ENCODE results near the gene CARD10. TPM values are rescaled to one million over a fixed set of nuclear protein-coding genes. Genes with fewer than 3 reads are reported as not detected.

CARD10 gene
- total RNA-seq, 1 experiment from 2014 or later, result 16.5 TPM

DNA sequence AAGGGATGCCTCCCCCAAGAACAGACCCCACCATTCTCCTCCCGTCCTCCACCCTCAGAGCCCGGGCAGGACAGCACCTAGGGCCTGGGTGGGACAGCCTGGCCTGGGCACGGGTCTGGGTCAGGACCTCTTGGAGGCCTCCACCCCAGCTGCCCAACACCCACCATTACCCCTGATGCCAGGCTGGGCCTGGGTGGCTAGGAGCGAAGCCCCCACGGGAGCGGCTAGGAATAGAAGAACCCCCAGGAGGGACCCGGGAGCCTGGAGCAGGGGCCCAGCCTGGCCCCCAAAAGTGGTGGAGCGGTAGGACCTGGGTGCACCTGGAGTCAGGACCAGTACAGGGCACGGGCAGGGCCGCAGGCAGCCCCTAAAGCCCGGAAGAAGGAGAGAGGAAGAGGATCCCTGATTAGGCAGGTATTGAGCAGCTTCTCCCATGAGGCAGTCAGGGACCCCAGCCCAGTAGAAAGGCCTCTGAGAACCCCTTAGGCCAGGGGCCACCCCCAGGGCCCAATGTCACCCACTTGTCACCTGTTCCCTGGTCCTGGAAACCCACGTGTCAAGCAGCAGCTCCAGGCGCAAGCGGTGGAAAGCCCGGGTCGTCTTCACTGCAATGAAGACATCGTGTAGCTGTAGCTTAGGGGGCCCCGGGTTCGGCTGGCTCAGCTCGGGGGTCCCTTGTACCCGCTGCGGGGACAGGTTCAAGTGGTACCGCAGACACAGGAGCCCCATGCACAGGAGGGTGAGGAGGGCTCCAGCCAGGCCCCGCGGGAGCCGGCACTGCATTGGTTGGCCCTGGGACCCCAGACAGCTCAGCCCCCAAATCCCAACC is 33.6 kb downstream of the CARD10 start:
- H3K4me3 ChIP-seq (ENCODE audit: insufficient read depth, low read depth, low read length), result no peak overlapping the region
- DNase-seq, result peak; percentile 79
- peaks cover 3% of the 10 kb centered on the region for H3K27me3 ChIP-seq (ENCODE audit: control insufficient read depth, insufficient read depth, low read length)
- H3K36me3 ChIP-seq (replicated peaks; ENCODE audit: control insufficient read depth, insufficient read depth, low read length), result no peaks in the 10 kb centered on the region

- H3K27me3 ChIP-seq (ENCODE audit: control insufficient read depth, insufficient read depth, low read length), result peaks cover 3% of the 10 kb centered on the region
- DNase-seq, result no peak
- H3K4me3 ChIP-seq (ENCODE audit: insufficient read depth, low read depth, low read length), result no peak overlapping the region
- H3K36me3 ChIP-seq (replicated peaks; ENCODE audit: control insufficient read depth, insufficient read depth, low read length), result no peaks in the 10 kb centered on the region
Measured at GRCh38 chr22:37484480-37485394, 34.5 kb downstream of the CARD10 start.

- H3K36me3 ChIP-seq (replicated peaks; ENCODE audit: control insufficient read depth, insufficient read depth, low read length), result no peaks in the 10 kb centered on the region
- H3K27me3 ChIP-seq (ENCODE audit: control insufficient read depth, insufficient read depth, low read length), result peaks cover 3% of the 10 kb centered on the region
- DNase-seq, result no peak
- H3K4me3 ChIP-seq (ENCODE audit: insufficient read depth, low read depth, low read length), result no peak overlapping the region
Measured at GRCh38 chr22:37483050-37483449, 36.2 kb downstream of the CARD10 start.

GRCh38 chr22:37482244-37482643 is 37.0 kb downstream of the CARD10 start:
- no peak for DNase-seq
- H3K27me3 ChIP-seq (ENCODE audit: control insufficient read depth, insufficient read depth, low read length), result peaks cover 3% of the 10 kb centered on the region
- H3K36me3 ChIP-seq (replicated peaks; ENCODE audit: control insufficient read depth, insufficient read depth, low read length), result no peaks in the 10 kb centered on the region
- H3K4me3 ChIP-seq (ENCODE audit: insufficient read depth, low read depth, low read length), result no peak overlapping the region

DNA sequence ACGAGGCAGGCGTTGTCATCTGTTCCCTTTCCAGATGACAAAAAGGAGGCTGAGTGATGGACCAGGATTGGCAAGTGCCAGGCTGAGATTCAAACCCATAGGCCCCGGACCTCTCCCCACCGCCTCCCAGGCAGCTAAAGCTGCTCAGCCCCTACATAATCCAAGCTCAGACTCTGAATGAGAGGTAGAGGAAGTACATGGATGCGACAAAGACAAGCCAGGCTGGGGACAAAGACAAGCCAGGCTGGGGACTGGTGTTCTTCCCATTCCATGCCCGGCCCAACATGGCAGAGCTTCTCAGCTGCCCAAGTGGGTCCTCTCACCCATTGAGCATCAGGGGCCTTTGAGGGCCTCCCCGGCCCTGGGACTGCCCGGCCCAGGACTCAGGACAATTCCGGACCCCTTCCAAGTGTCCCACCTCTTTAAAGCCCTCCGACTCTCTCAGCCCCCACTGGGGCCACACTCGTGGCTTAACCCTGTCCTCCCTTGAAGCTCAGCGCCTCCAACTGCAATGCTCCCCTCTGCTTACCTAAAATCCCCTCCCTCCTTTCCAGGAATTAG is 37.8 kb downstream of the CARD10 start:
- Histone ChIP-seq H3K36me3 (replicated peaks; ENCODE audit: control insufficient read depth, insufficient read depth, low read length) (no peaks in the 10 kb centered on the region), H3K27me3 (ENCODE audit: control insufficient read depth, insufficient read depth, low read length) (peaks cover 3% of the 10 kb centered on the region), H3K4me3 (ENCODE audit: insufficient read depth, low read depth, low read length) (no peak overlapping the region)
- no peak for DNase-seq

DNA sequence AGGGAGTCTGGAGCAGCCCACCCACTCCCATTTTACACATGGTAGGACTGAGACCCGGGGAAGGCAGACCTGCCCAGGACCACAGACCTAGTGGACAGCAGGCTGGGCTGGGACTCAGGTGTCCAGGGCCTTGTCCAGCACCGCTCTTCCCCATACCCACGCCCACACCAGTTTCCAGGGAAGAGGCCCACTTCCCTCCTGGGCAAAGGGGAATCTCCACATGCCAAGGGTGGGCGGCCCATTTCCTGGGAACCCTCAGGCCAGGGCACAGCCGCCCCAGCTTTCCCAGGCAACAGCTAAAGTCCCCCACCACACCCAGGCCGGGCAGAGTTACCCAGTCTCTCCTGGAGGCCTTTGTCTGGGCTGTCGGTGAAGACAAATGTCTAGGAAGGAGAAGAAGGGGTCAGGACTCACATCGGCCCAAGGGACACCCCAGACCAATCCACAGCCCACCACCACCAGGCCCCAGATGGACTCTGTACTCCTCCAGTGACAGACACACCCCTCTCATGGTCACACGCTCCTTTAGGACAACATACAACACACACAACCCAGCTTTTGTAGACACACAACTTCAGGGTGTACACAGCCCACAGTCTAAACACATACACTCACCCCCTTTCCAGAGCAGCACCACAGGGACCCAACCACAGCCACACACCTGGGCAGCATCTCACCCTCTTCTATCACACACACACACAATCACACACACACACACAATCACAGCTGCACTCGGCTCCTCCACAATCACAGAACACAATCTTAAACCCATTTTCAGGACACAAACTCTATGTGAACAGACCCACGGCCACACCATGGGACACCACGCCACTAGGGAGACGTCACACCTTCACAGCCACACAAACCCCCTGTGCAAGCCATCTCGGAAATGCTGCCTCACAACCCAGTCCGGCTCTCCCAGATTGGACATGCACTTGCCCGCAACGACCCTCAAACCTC is 38.5 kb downstream of the CARD10 start:
- H3K27me3 ChIP-seq (ENCODE audit: control insufficient read depth, insufficient read depth, low read length), result peaks cover under 1% of the 10 kb centered on the region; the same call in 1 of the 2 replicates
- no peaks in the 10 kb centered on the region for H3K36me3 ChIP-seq (replicated peaks; ENCODE audit: control insufficient read depth, insufficient read depth, low read length)
- H3K4me3 ChIP-seq (ENCODE audit: insufficient read depth, low read depth, low read length), result no peak overlapping the region
- DNase-seq, result no peak

DNA sequence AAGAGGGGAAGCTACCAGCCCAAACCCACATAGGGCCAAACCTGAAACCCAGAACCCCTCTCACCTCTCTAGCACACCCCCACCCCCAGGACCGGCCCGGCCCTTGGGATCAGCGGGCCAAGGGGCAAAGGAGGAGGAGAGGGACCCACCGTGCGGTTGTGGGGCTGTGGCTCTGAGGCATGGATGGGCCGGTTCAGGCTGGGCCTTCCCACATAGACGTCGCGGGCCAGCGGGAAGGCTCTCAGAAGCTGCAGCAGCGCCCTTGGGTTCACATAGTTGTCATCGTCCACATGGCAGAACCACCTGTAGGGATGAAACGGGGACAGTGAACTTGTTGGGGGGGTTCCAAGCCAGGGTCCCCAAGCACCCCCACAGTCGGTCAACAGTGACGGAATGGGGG is 40.0 kb downstream of the CARD10 start:
- no peaks in the 10 kb centered on the region for H3K27me3 ChIP-seq (ENCODE audit: control insufficient read depth, insufficient read depth, low read length)
- no peaks in the 10 kb centered on the region for H3K36me3 ChIP-seq (replicated peaks; ENCODE audit: control insufficient read depth, insufficient read depth, low read length)
- DNase-seq, result no peak
- H3K4me3 ChIP-seq (ENCODE audit: insufficient read depth, low read depth, low read length), result no peak overlapping the region

DNA sequence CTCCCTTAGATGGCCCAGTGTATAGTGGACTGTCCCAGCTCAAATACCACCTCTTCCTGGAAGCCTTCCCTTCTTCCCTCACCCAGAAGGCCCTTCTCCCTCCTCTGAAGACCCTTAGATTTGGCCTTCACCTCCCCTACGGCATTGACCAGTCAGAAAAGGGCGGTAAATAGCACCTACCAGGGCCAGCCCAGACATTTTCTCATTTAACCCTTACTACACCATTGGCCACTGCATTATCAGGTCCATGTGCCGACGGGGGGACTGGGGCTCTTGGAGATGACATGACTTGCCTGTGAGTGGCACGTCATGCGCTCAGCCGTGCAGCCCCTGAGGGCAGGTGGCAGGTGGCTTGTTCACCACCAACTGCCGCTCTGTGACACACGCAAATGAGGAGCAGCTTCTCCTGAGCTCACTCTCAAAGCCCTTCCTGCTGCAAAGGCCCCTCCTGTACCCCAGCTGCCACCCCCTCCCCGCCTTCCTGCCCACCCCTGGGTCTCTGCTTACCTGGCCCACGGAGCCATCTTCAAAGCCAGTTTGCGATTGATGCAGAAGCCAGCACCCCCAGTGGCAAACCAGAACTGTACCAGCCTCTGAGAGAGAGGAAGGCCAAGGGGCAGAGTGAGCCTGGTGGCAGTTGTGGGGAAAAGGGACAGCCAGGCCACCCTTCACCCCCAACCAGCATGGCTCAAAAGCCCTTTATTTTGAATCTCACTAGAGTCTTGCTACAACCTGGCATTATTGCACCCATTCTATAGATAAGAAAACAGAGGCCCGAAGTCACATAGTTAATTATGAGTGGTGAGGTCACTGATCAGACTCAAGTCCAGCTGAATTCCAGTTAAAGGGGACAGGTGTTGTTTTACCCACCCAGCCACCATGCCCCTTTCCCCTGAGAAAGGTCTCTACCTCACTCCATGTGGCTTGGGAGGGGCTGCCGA is 42.6 kb downstream of the CARD10 start:
- DNase-seq, result no peak
- no peak overlapping the region for H3K4me3 ChIP-seq (ENCODE audit: insufficient read depth, low read depth, low read length)
- H3K27me3 ChIP-seq (ENCODE audit: control insufficient read depth, insufficient read depth, low read length), result no peaks in the 10 kb centered on the region
- H3K36me3 ChIP-seq (replicated peaks; ENCODE audit: control insufficient read depth, insufficient read depth, low read length), result no peaks in the 10 kb centered on the region

DNA sequence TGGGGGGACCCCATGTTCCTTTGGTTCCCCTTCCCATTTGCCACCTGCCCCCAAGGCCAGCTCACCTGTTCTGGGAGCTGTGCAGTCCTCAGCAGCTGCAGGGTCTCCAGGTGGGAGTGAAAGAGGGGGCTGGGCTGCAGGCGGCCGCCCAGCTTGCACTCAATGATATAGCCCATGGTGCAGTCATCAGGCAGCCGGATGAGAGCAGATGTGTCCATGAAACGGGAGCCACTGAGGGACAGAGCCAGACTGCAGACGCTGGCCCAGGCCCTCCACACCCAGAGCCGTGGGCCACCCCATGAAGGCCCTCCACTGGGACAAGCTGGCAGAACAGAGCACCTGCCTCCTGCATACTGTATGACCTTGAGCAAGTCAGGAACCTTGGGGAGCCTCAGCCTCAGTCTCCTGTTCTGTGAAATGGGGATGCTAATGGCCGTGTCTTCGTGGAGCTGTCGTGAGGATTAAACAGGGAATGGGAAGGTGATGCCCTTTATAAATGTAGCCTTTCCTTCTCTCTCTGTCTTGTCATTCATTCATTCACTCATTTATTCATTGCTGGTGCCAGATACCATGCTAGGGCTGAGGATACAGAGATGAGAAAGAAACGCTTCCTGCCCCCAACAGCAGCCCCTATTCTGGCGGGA is 44.6 kb downstream of the CARD10 start:
- no peak overlapping the region for H3K4me3 ChIP-seq (ENCODE audit: insufficient read depth, low read depth, low read length)
- no peaks in the 10 kb centered on the region for H3K27me3 ChIP-seq (ENCODE audit: control insufficient read depth, insufficient read depth, low read length)
- DNase-seq, result no peak
- H3K36me3 ChIP-seq (replicated peaks; ENCODE audit: control insufficient read depth, insufficient read depth, low read length), result no peaks in the 10 kb centered on the region

DNA sequence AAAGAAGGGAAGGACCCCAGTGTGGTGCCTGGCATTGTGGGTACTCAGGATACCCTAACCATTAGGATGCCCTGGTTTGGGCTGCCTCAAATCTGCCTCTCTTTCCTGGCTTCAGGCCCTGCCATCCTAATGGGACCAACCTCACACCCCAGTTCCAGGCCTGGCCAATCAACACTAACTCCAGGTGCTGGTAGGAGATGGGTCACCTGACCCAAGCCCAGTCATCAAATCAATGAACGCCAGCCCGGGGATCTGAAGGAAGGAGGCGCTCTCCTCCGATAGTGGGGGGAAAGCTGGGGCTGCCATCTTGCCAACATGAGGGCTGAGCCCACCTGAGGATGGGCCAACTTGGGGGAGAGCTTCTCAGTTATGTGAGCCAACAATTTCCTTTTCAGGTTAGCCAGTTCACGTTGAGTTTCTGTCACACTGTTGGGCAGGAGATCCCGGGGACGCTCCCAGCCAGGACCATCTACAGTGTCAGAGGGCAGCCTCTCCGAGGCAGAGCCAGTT is 45.7 kb downstream of the CARD10 start:
- Histone ChIP-seq H3K4me3 (ENCODE audit: insufficient read depth, low read depth, low read length) (no peak overlapping the region), H3K36me3 (replicated peaks; ENCODE audit: control insufficient read depth, insufficient read depth, low read length) (no peaks in the 10 kb centered on the region), H3K27me3 (ENCODE audit: control insufficient read depth, insufficient read depth, low read length) (no peaks in the 10 kb centered on the region)
- no peak for DNase-seq

DNA sequence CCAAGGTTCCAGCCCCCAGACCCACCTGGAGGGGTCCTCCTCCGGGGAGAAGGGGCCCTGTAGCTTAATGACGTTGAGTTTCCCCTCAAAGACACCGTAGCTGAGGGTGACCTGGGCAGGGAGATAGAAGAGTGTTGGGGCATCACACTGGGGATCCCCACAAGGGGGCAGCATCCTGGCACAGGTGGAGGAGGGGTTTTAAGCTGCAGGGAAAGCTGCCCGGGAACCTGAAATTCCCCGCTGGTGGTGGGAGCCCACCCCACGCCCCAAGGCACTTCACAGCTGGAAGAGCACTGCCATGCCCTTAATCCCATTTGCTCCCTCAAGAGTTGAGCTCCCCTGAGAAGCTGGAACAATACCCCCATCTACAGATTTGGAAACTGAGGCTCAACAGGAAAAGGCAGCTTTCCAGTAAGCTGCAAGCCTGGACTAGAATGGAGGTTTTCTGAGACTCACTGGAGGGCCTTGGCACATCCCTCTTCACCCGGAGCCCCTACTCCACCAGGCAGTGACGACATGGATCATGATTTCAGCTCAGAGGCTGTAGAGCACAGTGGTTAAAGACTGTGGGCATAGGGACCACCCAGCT is 46.7 kb downstream of the CARD10 start:
- Histone ChIP-seq H3K27me3 (ENCODE audit: control insufficient read depth, insufficient read depth, low read length) (no peaks in the 10 kb centered on the region), H3K36me3 (replicated peaks; ENCODE audit: control insufficient read depth, insufficient read depth, low read length) (no peaks in the 10 kb centered on the region), H3K4me3 (ENCODE audit: insufficient read depth, low read depth, low read length) (no peak overlapping the region)
- DNase-seq, result peak; percentile 95

DNA sequence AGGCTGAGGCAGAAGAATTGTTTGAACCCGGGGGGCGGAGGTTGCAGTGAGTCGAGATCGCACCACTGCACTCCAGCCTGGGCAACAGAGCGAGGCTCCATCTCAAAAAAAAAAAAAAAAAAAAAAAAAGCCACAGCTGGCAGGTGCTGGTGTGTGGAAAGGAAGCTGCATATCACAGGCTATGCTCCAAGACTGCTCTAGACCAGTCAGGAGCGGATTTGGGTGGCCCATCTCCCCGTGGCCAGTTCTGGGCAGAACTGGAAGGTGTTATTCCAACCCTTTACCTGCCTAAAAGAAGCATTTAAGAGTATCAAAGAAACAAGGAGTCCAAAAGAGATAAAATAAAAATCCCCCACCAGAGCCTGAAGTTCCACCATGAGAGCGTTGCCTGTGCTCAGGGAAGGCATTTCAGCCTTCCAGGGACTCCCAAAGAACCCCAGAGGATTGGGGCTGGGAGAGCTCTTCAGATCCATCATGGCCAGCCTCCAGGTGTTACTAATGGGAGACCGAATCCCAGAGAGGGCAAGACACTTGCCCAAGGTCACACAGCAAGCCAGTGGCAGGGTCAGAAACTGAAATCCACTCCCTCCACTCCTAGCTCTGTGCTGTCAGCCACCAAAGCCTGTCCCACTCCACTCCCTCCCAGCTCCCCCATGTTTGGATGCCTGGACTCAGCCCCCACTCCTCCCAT is 47.3 kb downstream of the CARD10 start:
- no peak for DNase-seq
- H3K36me3 ChIP-seq (replicated peaks; ENCODE audit: control insufficient read depth, insufficient read depth, low read length), result no peaks in the 10 kb centered on the region
- no peaks in the 10 kb centered on the region for H3K27me3 ChIP-seq (ENCODE audit: control insufficient read depth, insufficient read depth, low read length)
- H3K4me3 ChIP-seq (ENCODE audit: insufficient read depth, low read depth, low read length), result no peak overlapping the region
